Measurements from ENCODE around the gene IGF2R.

Gene IGF2R

GRCh38 chr6:160142115-160142715 lies 173.3 kb downstream of the IGF2R start:
- H2AFZ ChIP-seq (ENCODE audit: low read depth, low read length) = no peak overlapping the region
- TF ChIP-seq CTCF (IDR thresholded peaks at IDR 0.05; ENCODE audit: borderline replicate concordance, extremely low read depth, low read length, poor library complexity, severe bottlenecking) (no peak), EZH2 (IDR thresholded peaks at IDR 0.05; ENCODE audit: borderline replicate concordance, low read depth, low read length, severe bottlenecking) (no peak)
- H3K36me3 ChIP-seq (ENCODE audit: insufficient read depth, low read length) = no peaks in the 10 kb centered on the region
- ATAC-seq (ENCODE audit: insufficient read depth, low read depth) = no peak
- H3K27ac ChIP-seq (ENCODE audit: low read length) = no peak overlapping the region
- H4K20me1 ChIP-seq (ENCODE audit: insufficient read depth, low read length) = no peaks in the 10 kb centered on the region
- no peak overlapping the region for H3K9ac ChIP-seq (ENCODE audit: low read depth, low read length)
- H3K4me3 ChIP-seq (ENCODE audit: low read depth in 1 of 2, low read length in 2 of 2) = no peak overlapping the region
- H3K4me1 ChIP-seq (ENCODE audit: insufficient read depth, low read length) = peaks cover 7% of the 10 kb centered on the region
- no peaks in the 10 kb centered on the region for H3K27me3 ChIP-seq (ENCODE audit: insufficient read depth, low read length, poor library complexity)
- no peak for DNase-seq
- no peak overlapping the region for H3K4me2 ChIP-seq (ENCODE audit: insufficient read depth, low read length)
- H3K9me3 ChIP-seq (ENCODE audit: insufficient read depth, low read length, severe bottlenecking) = no peaks in the 10 kb centered on the region
- no peaks in the 10 kb centered on the region for H3K79me2 ChIP-seq (ENCODE audit: insufficient read depth, low read length)

- Histone ChIP-seq H3K4me2 (ENCODE audit: insufficient read depth, low read length) (no peak overlapping the region), H4K20me1 (ENCODE audit: insufficient read depth, low read length) (no peaks in the 10 kb centered on the region), H3K9ac (ENCODE audit: low read depth, low read length) (no peak overlapping the region), H3K4me3 (ENCODE audit: low read depth in 1 of 2, low read length in 2 of 2) (no peak overlapping the region), H3K27me3 (ENCODE audit: insufficient read depth, low read length, poor library complexity) (no peaks in the 10 kb centered on the region), H3K36me3 (ENCODE audit: insufficient read depth, low read length) (no peaks in the 10 kb centered on the region), H2AFZ (ENCODE audit: low read depth, low read length) (no peak overlapping the region), H3K9me3 (ENCODE audit: insufficient read depth, low read length, severe bottlenecking) (no peaks in the 10 kb centered on the region), H3K79me2 (ENCODE audit: insufficient read depth, low read length) (no peaks in the 10 kb centered on the region), H3K4me1 (ENCODE audit: insufficient read depth, low read length) (no peaks in the 10 kb centered on the region), H3K27ac (ENCODE audit: low read length) (no peak overlapping the region)
- no peak for DNase-seq
- TF ChIP-seq EZH2 (IDR thresholded peaks at IDR 0.05; ENCODE audit: borderline replicate concordance, low read depth, low read length, severe bottlenecking) (no peak), CTCF (IDR thresholded peaks at IDR 0.05; ENCODE audit: borderline replicate concordance, extremely low read depth, low read length, poor library complexity, severe bottlenecking) (no peak)
- no peak for ATAC-seq (ENCODE audit: insufficient read depth, low read depth)
These were observed 177.7 kb downstream of the IGF2R start for GRCh38 chr6:160146454-160147145.

- H3K4me2 ChIP-seq (ENCODE audit: insufficient read depth, low read length) = no peak overlapping the region
- no peaks in the 10 kb centered on the region for H3K4me1 ChIP-seq (ENCODE audit: insufficient read depth, low read length)
- H3K36me3 ChIP-seq (ENCODE audit: insufficient read depth, low read length) = no peaks in the 10 kb centered on the region
- H3K27me3 ChIP-seq (ENCODE audit: insufficient read depth, low read length, poor library complexity) = no peaks in the 10 kb centered on the region
- H3K9ac ChIP-seq (ENCODE audit: low read depth, low read length) = no peak overlapping the region
- H3K9me3 ChIP-seq (ENCODE audit: insufficient read depth, low read length, severe bottlenecking) = no peaks in the 10 kb centered on the region
- no peak for DNase-seq
- H3K27ac ChIP-seq (ENCODE audit: low read length) = no peak overlapping the region
- no peaks in the 10 kb centered on the region for H4K20me1 ChIP-seq (ENCODE audit: insufficient read depth, low read length)
- ATAC-seq (ENCODE audit: insufficient read depth, low read depth) = no peak
- no peaks in the 10 kb centered on the region for H3K79me2 ChIP-seq (ENCODE audit: insufficient read depth, low read length)
- no peak overlapping the region for H2AFZ ChIP-seq (ENCODE audit: low read depth, low read length)
- TF ChIP-seq EZH2 (IDR thresholded peaks at IDR 0.05; ENCODE audit: borderline replicate concordance, low read depth, low read length, severe bottlenecking) (no peak), CTCF (IDR thresholded peaks at IDR 0.05; ENCODE audit: borderline replicate concordance, extremely low read depth, low read length, poor library complexity, severe bottlenecking) (no peak)
- H3K4me3 ChIP-seq (ENCODE audit: low read depth in 1 of 2, low read length in 2 of 2) = no peak overlapping the region
These were observed 178.3 kb downstream of the IGF2R start for GRCh38 chr6:160147146-160147536.
